Upper lobe of left lung (tissue), 4 donors: ENCODE measurements around the gene ZSWIM6.

Experiments used
- CTCF ChIP-seq, 6 experiments: fragments of 450-650 bp in 4 of 6; fragments of 200-600 bp in 2 of 6; sonication (generic) in 2 of 6; IDR thresholded peaks; one replicate each; pipeline ENCODE4 v1.5.1; 2016 to 2019; ENCODE audit warnings: antibody characterized with exemption in 6 of 6
- EP300 ChIP-seq, 4 donors: sonication (generic); formaldehyde crosslinking; IDR thresholded peaks; one replicate each; pipeline ENCODE4 v1.5.1; 2017; ENCODE audit warnings: antibody characterized with exemption in 4 of 4, control low read depth in 2 of 4
- POLR2A ChIP-seq, 4 donors: fragments of 450-650 bp; IDR thresholded peaks; one replicate each; pipeline ENCODE4 v1.5.1; 2016 to 2017; ENCODE audit warnings: antibody characterized with exemption in 4 of 4, mild to moderate bottlenecking in 2 of 4
- POLR2AphosphoS5 ChIP-seq, 2 donors: sonication (generic); formaldehyde crosslinking; IDR thresholded peaks; one replicate each; pipeline ENCODE4 v1.5.1; 2017; ENCODE audit warnings: antibody characterized with exemption in 2 of 2

DNA sequence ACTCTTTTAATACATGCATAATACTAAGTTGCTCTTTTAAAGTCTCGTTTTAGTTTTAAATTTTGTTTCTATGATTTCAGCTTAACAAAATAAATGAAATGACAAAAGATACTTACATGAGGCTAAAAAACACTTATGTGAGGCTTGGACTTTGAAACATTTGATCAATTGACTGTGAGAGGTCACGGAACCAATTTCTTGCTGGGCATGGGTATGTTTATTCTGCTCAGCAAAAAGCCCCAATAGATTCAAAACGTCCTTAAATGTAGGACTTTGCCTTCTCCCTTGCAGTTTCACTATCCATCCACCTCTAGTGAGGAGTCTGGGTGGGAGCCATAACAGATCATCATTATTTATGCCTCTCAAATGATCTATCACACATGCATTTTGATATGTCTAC is 191.9 kb downstream of the ZSWIM6 start:
- no peak for TF ChIP-seq CTCF (IDR thresholded peaks at IDR 0.05)
- no peak for TF ChIP-seq EP300 (IDR thresholded peaks at IDR 0.05)
- no peak for TF ChIP-seq POLR2A (IDR thresholded peaks at IDR 0.05)
- TF ChIP-seq POLR2AphosphoS5 (IDR thresholded peaks at IDR 0.05): no peak
